HEK293 (cell line): Measurements from ENCODE around the gene ZNF71.

Experiments used
- ZBTB21 ChIP-seq: fragments of 450-650 bp; formaldehyde crosslinking; IDR thresholded peaks from 2 replicates; pipeline ENCODE4 v1.5.1; 2017; ENCODE audit warnings: missing biosample characterization, missing genetic modification characterization
- ZFP37 ChIP-seq: fragments of 450-650 bp; formaldehyde crosslinking; IDR thresholded peaks from 2 replicates; pipeline ENCODE4 v1.5.1; 2016; ENCODE audit warnings: missing biosample characterization, missing genetic modification characterization
- ZNF416 ChIP-seq: fragments of 450-650 bp; formaldehyde crosslinking; IDR thresholded peaks from 2 replicates; pipeline ENCODE4 v1.5.1; 2016; ENCODE audit warnings: missing biosample characterization, missing genetic modification characterization
- ZNF658 ChIP-seq: fragments of 450-650 bp; formaldehyde crosslinking; IDR thresholded peaks from 2 replicates; pipeline ENCODE4; 2016; ENCODE audit warnings: missing biosample characterization, missing genetic modification characterization
- ZNF707 ChIP-seq: fragments of 450-650 bp; formaldehyde crosslinking; IDR thresholded peaks from 2 replicates; pipeline ENCODE4 v1.5.1; 2016; ENCODE audit warnings: missing biosample characterization, missing genetic modification characterization
- ZNF776 ChIP-seq: fragments of 450-650 bp; formaldehyde crosslinking; IDR thresholded peaks from 2 replicates; pipeline ENCODE4 v1.5.0; 2017; ENCODE audit warnings: missing biosample characterization, missing genetic modification characterization, borderline replicate concordance
- ZNF830 ChIP-seq: fragments of 450-650 bp; IDR thresholded peaks from 2 replicates; pipeline ENCODE4 v1.5.0; 2018; ENCODE audit warnings: missing biosample characterization, missing genetic modification characterization, low read depth, mild to moderate bottlenecking, moderate library complexity
- TF ChIP-seq, protein P1 (sequence below): fragments of 450-650 bp; formaldehyde crosslinking; IDR thresholded peaks from 2 replicates; pipeline ENCODE4 v1.5.1; 2016; ENCODE audit warnings: missing biosample characterization, missing genetic modification characterization
- TF ChIP-seq, protein P2 (sequence below): fragments of 450-650 bp; formaldehyde crosslinking; IDR thresholded peaks from 2 replicates; pipeline ENCODE4 v1.5.1; 2016; ENCODE audit warnings: missing biosample characterization, missing genetic modification characterization

DNA sequence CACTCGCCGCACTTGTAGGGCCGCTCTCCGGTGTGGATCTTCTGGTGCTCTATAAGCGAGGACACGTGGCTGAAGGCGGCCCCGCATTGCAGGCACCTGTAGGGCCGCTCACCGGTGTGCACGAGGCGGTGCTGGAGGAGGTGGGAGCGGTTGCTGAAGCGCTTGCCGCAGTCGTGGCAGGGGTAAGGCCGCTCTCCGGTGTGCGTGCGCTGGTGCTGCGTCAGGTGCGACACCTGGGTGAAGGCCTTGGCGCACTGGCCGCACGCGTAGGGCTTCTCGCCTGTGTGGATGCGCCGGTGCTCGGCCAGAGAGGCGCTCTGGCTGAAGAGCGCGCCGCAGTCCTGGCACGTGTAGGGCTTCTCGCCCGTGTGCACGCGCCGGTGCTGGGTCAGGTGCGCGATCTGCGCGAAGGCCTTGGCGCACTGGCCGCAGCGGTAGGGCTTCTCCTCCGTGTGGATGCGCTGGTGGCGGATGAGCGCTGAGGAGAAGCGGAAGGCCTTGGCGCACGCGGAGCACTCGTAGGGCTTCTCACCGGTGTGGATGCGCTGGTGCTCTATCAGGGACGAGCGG, 68.9 kb downstream of the ZNF71 start:
- TF ChIP-seq, protein P1, sequence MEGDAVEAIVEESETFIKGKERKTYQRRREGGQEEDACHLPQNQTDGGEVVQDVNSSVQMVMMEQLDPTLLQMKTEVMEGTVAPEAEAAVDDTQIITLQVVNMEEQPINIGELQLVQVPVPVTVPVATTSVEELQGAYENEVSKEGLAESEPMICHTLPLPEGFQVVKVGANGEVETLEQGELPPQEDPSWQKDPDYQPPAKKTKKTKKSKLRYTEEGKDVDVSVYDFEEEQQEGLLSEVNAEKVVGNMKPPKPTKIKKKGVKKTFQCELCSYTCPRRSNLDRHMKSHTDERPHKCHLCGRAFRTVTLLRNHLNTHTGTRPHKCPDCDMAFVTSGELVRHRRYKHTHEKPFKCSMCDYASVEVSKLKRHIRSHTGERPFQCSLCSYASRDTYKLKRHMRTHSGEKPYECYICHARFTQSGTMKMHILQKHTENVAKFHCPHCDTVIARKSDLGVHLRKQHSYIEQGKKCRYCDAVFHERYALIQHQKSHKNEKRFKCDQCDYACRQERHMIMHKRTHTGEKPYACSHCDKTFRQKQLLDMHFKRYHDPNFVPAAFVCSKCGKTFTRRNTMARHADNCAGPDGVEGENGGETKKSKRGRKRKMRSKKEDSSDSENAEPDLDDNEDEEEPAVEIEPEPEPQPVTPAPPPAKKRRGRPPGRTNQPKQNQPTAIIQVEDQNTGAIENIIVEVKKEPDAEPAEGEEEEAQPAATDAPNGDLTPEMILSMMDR (tag by site-specific recombination), result no peak
- TF ChIP-seq, protein P2, sequence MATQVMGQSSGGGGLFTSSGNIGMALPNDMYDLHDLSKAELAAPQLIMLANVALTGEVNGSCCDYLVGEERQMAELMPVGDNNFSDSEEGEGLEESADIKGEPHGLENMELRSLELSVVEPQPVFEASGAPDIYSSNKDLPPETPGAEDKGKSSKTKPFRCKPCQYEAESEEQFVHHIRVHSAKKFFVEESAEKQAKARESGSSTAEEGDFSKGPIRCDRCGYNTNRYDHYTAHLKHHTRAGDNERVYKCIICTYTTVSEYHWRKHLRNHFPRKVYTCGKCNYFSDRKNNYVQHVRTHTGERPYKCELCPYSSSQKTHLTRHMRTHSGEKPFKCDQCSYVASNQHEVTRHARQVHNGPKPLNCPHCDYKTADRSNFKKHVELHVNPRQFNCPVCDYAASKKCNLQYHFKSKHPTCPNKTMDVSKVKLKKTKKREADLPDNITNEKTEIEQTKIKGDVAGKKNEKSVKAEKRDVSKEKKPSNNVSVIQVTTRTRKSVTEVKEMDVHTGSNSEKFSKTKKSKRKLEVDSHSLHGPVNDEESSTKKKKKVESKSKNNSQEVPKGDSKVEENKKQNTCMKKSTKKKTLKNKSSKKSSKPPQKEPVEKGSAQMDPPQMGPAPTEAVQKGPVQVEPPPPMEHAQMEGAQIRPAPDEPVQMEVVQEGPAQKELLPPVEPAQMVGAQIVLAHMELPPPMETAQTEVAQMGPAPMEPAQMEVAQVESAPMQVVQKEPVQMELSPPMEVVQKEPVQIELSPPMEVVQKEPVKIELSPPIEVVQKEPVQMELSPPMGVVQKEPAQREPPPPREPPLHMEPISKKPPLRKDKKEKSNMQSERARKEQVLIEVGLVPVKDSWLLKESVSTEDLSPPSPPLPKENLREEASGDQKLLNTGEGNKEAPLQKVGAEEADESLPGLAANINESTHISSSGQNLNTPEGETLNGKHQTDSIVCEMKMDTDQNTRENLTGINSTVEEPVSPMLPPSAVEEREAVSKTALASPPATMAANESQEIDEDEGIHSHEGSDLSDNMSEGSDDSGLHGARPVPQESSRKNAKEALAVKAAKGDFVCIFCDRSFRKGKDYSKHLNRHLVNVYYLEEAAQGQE, result no peak
- TF ChIP-seq ZNF776, result no peak
- no peak for TF ChIP-seq ZNF830 (tag by site-specific recombination)
- TF ChIP-seq ZBTB21 (tag by site-specific recombination), result no peak
- TF ChIP-seq ZNF658 (tag by site-specific recombination), result no peak
- TF ChIP-seq ZNF416 (tag by site-specific recombination), result no peak
- TF ChIP-seq ZFP37 (tag by site-specific recombination), result no peak
- TF ChIP-seq ZNF707, result no peak
